Activated CD8-positive, alpha-beta memory T cell treated with anti-CD3 and anti-CD28 coated beads for 4 hours (primary cell): ENCODE results near the gene COBLL1.
"Not testable (repeated sequence)": the region's sequence is repeated elsewhere in the genome, so short reads cannot be mapped to it uniquely, and the experiment has no call there.

Experiments used
- DNase-seq, 2 donors: peaks; one replicate each; pipeline ENCODE4 v3.0.0-alpha.2; 2020; ENCODE audit warnings: low read depth in 2 of 2

Gene COBLL1

DNA sequence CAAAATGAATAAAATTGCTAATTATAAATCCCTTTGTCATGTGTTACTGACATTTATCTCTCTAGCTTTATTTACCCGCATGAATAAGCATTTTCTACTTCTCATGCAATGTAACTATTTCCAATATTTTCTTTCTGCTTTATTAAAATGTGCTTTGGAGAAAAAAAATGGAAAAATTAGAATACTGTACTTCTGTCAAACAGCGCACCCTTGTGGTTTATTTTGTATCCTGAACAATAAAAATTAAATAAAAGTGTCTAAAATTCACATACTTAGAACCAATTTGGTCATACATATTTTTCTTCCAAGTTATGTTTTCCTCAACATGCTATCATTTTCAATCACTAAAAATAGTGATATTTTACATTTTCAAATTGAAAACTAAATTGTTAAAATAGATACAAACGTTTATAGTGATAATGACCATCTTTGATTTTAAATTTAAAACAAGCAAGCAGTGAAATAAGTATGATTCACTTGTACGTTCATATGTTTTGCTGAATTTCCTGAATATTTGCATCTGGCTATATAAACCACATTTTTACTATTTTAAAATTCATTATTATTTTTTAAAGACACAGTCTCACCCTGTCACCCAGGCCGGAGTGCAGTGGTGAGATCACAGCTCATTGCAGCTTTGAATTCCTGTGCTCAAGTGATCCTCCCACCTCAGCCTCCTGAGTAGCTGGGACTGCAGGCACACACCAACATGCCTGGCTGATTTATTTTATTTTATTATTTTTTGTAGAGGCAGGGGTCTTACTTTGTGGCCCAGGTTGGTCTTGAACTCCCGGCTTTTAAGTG lies 124.4 kb downstream of the COBLL1 start:
- DNase-seq, result no peak

DNA sequence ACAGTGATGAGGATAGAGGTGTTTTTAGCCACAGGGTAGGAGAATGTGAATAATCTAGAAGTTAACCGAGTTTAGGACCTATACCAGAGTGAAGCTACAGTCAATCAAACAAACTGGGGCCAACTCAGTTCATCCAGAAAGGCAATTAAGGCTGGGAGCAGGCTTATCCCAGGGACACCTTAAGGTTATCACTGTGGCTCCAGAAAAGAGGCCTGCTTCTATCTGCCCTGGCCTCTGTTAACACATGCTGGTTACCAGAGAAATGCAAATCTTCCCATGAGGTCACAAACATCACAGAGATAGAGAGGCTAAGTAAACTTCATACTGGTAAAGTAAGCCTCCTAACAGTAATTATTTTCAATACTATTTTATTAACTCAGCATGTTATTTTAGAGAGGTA lies 127.2 kb downstream of the COBLL1 start:
- DNase-seq, result no peak

DNA sequence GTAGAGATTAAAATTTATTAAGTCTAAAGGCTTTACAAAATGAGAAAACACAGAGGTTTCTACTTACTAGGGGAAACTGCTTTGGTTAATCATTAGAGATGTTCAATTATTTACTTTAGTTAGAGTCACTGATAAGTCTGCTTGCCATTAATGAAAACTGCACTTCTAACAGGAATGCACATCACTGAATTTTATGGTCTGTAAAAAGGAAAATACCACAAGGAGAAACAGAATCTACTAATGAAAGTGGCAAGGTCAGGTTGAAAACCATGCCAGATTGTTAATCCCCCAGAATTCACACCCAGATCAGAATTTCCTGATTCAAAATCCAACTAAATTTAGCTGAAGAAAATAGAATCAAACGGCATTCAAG lies 129.9 kb downstream of the COBLL1 start:
- DNase-seq, result no peak

DNA sequence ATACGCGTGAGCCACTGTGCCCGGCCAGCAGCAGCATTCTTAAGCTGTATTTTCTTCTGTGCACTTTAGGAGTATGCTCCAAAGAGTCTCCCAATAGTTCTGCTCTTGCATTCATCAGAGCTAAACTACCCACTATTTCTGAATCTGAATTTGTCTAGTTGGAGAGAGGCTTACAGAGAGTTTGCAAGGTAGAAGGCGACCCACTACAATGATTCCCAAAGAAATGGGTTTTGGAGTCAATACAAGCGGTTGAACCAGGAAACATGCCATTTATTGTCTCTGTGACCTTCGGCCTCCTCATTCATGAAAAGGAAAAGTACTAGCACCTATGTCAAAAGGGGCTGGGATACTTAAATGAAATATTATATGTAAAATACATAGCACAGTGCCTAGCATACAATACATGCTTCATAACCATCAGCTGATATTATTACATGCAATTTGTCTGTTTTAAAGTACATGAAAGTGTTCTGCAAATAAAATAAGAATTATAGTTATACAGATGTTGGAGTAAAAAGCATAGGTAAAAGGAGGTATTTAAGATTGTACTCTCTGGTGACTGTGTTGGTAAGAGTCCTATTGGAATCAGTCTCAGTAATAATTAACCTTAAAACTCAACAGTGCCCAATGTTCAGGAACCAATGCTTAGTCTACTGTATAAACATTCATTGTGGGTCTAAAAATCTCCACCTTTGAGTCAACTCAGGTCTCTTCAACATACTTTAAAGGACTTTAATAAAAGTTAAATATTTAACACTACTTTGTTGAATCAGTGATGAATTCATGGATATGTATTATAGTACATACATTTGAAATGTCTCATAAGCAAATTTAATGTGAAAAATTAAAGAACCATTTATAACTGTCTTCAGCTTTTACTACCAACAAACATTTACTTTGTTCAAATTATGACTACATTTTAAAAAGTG lies 130.5 kb downstream of the COBLL1 start:
- no peak for DNase-seq

DNA sequence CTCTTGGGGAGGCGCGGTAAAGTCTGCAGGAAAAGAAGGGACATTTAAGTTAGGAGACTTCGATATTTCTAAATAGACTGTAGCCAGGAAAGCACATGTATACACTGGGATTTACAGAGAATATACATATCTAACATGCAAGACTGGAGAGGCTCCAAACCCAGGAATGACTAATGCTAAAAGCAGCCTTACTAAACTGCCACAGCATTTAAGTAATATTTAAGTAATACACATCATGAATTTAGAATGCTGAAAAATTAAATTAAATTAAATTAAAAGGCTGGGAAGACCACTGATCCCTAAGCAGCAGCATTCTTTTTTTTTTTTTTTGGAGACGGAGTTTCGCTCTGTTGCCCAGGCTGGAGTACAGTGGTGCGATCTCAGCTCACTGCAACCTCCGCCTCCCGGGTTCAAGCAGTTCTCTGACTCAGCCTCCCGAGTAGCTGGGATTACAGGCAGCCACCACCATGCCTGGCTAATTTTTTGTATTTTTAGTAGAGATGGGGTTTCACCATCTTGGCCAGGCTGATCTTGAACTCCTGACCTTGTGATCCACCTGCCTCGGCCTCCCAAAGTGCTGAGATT lies 131.3 kb downstream of the COBLL1 start:
- not testable (repeated sequence) for DNase-seq

DNA sequence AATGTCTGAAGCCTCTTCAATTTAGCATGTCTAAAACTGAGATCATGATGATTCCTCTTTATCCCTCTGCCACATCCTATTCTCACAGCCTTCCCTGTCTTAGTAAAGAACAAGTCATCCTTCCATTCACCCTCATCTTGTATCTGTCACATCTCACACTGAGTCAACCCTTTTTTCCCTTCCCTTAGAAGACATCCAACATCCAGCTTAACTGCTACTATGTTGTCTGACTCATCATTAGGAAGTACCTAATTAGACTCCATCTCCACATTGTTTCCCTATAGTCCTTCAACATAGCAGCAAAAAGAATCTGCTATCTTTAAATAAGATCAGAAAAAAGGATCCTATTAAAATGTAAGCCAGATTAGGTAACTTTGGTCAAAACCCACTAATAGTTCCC lies 135.1 kb downstream of the COBLL1 start:
- DNase-seq, result no peak

DNA sequence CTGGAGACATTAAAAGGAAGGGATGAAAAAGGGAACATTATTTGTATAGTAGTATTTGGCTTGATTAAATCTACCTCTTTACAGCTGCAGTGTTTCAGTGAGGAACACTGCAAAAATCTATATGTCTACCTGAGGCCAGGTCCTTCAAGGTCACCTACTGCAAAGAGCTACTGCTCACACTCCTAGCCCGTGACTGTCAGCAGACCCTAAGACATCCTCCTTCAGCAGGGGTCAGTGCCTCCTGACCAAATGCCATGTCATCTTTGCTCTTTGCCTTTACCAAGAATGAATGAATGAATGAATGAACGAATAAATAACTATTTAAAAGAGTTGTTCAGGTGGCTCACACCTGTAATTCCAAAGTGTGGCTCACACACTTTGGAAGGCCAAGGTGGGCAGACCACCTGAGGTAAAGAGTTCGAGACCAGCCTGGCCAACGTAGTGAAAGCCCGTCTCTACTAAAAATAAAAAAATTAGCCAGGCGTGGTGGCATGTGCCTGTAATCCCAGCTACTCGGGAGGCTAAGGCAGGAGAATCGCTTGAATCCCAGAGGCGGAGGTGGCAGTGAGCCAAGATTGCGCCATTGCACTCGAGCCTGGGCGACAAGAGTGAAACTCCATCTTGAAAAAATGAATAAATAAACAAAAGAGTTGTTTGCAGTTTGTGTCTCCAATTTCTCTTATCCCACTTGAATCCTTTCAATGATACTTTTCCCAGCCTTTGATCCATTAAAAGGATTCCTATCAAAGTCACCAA lies 136.0 kb downstream of the COBLL1 start:
- DNase-seq, result no peak

DNA sequence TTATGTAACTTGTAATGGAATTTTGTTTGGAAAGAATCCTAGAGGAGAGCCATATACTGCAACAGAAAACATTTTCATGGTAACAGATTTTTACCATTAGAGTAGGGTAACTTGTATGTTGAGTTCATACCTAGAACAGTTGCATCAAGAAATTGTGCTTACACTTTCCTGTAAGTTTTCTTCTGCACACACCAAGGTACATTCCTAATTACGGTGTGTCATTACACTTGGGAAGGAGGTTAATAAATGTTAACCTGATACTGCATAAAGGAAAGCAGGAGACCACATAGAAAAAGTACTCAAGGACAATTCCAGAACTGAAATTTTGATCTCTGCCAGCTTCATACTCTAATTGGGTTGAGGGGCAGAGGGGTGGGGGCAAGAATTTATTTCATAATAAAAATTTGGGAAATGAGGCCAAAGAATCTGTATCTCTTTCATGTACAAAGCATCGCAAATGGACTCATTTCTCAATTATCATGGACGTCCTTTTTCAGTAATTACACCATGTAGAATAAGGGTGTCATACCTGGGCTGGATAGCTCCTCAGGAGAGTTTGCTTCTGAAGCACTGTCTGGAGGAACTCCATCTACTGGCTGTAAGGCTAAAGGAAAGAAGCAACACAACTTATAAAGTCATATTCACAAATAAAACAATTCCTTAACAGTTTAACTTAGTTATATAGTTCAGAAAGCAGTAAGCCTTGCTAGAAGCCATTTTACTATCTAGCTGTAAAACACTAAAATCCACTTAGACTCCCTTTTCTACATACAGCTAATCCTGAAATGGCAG lies 137.5 kb downstream of the COBLL1 start:
- no peak for DNase-seq

DNA sequence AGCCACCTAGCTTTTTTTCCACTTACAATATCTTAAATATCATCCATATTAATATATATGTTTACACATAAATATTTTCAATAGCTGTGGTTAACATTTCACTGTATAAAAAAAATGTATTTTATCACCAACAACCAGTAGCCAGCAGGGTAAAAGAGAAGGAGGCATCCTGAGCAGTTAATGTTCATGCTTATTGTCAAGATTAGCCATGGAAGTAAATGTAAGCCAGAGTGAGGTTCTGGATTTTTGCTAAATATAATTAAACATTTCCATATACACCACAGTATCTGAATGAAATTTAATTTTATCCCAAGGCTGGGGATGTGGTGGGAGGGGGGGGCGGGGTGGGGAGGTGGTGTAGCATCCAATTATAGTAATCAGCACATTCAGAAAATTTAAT lies 140.1 kb downstream of the COBLL1 start:
- DNase-seq, result no peak

DNA sequence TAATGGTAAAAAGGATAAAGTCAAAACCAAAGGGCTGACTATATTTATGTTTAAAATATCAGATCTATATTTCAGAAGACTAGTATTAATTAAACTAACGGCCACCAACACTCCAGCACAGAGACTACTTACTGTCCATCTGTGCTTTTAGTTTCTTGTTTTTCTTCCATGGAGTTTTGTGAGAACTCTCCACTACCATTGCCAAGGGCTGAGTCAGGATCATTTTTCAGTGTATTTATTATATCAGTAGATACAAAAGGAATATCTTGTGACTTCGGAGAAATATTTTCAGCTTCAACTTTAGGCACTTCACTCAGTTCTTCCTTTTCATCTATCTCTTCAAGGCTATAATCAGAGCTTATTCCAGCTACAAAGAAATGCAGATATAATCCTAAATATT lies 141.2 kb downstream of the COBLL1 start:
- no peak for DNase-seq

DNA sequence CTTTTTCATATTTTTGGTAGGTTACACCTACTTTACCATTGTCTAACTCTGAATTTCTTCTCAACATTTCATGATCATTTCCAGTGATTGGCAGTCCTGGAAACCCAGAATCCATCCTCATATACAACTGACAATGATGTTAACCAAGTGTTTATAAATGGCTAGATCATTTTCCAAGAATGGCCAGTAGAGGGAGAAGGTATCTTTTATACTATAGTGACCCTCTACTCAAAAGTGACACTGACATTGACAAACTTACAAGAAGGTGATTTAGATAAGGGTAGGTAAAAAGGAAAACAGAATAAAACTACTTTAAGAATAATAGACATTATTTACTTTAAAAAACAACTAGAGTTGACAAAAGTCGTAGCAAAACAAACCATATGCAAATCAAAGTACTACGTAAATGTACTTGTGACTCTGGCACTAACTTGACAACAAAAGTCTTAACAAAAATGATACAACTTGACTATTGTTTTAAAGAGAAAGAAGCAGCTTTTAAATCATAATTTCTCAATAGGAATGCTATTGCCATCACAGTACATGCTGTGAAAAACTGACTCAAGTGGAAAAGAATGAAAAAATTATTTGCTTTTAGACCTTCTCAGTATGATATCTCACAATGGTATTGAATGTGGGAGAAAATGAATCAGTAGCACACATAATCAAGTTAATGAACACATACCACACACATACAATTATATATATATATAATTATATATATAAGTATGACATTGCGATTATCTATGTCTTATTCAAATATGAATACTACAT lies 143.7 kb downstream of the COBLL1 start:
- no peak for DNase-seq

DNA sequence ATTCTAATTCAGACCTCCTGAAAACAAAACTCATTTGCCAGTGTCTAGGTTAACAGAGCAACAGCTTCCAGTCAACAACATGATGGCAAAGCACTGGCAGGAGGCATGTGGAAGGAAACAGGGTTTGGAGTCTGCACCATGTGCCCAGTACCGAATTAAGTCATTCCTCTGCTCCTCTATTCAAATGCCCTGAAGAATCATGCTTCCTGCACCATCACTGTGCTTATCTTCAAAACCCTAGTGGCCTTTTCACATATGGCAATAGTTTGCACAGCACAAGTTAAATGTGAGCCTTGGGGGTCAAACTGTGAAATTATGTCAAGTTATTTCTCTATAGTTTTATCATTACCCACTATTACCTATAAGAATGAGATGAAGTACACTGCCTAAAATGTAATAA lies 145.0 kb downstream of the COBLL1 start:
- no peak for DNase-seq

DNA sequence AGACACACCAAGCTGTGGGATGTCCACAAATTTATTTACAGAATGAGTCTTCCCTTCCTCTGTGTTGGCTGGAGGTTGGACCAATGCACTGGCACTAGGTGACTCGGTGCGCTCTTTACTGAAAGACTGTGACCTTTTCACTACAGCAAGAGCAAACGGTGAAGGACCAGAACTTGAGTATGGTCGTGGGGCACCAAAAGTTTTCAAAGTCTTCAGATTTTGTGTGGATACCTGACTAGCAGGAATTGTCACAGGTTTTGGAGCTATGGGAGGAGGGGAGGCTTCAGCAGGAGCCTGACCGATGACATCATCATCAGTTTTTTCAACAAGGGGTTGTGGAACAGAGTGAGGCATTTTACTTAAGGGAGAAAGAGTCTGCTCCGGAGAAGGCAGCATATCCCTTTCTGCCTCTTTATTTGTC lies 147.3 kb downstream of the COBLL1 start:
- no peak for DNase-seq

DNA sequence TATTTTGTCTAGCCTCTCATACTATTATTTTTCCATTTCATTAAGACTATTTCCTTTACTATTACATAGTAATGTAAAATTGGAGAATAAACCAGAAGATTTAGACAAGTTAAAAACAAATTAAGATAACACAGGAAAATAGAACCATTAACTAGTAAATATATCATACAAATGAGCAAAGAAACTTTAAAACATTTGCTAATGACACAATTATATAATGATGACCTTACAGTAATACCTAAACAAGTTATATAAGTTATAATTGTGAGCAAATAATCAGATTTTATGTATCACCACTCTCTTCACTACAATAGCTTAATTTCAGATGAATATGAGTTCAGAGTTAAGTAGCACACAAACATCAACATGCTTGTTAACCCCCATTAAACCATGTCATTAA lies 147.8 kb downstream of the COBLL1 start:
- DNase-seq, result no peak

DNA sequence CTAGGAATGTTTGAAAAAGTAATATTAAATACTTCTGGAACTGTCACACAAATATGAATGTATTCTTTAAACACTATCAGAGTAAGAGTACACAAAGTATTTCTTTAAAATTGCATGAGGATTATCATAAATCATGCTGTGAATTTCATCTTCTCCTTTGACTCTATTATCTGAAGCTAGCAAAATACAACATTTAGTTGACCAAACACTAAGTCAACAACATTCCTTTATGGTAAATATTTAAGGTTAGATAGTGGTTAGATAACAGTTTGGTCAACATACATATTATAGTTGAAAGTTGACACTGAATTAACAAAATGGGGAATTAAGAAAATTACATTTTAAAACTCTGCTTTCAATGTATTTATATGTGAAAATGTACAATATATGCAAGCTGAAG lies 148.2 kb downstream of the COBLL1 start:
- DNase-seq, result no peak

DNA sequence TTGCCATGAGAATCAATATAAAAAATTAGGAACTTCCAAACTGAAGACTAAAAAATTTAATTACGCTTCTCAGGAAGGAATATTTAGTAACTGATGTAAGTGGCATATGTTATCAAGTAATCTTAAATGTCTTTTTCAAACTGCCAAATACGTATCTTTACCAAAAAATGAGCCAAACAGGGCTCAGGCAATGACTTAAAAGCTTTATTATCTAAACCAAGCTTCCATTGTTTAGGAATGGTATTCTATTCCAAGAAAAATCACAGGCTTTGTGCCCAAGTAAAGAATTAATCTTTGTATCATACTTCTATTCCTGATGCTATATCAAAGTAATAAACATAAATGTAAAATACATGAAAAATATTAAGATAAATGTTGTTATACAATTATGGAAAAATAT lies 148.7 kb downstream of the COBLL1 start:
- no peak for DNase-seq

DNA sequence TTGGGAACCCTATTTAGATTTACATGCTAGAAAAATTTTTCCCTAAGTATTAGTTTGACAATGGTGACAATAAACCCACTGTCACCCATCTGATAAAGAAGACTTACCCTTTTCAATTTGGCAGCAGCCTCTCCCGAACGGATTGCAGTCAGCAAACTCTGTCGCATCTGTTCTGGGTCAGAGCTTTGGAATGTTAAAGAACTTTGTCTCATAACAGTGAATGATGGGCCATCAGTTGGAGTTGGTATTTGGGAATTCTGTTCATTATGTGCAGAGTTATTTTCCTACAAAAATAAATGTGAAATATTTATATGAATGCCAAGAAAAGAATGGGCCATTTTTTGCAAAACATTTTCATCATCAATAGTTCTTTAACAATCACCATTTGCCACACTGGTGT lies 149.5 kb downstream of the COBLL1 start:
- no peak for DNase-seq

DNA sequence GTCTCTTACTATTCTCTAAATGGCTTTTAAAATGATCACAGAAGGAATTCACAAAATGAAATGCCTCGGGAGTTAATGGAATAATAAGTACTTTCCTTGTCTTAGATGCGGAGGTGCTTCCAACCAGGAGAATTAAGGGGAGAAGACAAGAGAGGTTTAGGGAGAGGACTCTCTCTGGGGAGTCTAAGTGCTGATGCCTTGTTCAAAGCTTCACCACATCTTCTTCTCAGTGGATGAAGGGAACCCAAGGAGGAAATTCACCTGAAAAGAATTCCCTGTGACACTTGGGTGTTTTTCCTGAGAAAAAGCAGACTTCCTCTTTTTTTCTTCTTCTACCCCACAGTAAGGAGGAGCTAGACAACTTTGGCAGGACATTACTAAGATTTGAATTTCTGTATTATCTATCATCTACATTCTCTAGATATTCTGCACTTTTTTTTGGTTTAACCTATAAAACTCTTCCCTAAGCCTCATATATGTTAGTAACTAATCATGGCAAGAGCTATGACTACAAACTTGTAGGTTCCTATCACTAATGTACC lies 150.2 kb downstream of the COBLL1 start:
- no peak for DNase-seq

DNA sequence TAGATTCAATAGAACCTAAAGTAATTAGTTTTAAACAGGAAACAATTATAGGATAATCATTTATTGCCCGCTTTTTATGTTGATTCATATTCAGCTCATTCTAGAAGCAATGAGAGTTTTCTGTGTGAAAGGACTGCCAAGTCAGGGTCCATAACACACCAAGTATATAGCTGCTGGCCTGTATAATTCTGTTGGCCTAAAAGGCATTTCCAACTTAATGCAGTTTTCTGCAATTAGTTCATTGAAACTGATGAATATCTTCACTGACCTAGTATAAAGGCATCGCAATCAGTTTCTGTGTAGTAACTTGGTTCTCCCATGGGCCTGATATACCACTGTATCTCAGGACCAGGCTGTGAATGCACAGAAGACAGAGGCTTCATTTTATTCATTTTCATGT lies 151.3 kb downstream of the COBLL1 start:
- DNase-seq, result no peak

DNA sequence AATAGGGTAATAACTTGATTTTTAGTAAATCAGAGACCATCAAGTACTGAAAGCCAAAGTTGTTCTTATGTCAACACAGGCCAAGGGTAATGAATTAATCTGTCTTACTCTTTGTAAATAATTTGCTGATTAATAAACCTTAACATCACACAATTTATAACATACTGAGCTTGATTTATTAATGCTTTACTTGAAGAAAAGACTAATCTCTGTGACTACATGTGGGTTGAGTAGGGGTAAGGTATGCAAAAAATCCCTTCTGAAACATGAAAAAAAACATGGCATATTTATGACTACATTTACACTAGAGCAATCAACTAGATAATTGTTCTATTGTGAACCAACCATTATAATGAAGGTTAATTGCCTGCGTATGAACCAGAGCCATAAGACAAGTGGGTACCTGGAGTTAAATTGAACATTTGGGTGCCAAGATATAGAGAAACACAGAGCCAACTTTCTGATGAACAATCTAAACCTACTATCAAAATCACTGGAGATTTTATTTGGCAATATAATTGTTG lies 152.7 kb downstream of the COBLL1 start:
- no peak for DNase-seq
